HEK293 (cell line): ENCODE results near the gene BCL6B.

Source experiments
- CTCF ChIP-seq: fragments of 450-650 bp; formaldehyde crosslinking; IDR thresholded peaks from 2 replicates; pipeline ENCODE4 v1.5.1; 2016; ENCODE audit warnings: missing biosample characterization, missing genetic modification characterization
- REST ChIP-seq: fragments of 450-650 bp; formaldehyde crosslinking; IDR thresholded peaks from 2 replicates; pipeline ENCODE4 v1.5.1; 2016; ENCODE audit warnings: missing biosample characterization, missing genetic modification characterization
- ZNF600 ChIP-seq: fragments of 450-650 bp; formaldehyde crosslinking; IDR thresholded peaks from 2 replicates; pipeline ENCODE4 v1.5.1; 2016; ENCODE audit warnings: missing biosample characterization, missing genetic modification characterization
- ZSCAN23 ChIP-seq: fragments of 450-650 bp; formaldehyde crosslinking; IDR thresholded peaks from 2 replicates; pipeline ENCODE4 v1.5.1; 2016; ENCODE audit warnings: missing biosample characterization, missing genetic modification characterization

- TF ChIP-seq CTCF (tag by site-specific recombination) (peak; percentile 90), ZNF600 (tag by site-specific recombination) (no peak), REST (tag by site-specific recombination) (no peak), ZSCAN23 (tag by site-specific recombination) (no peak)
These were observed 664 bp upstream of the BCL6B start for GRCh38 chr17:7021993-7022778.
